ENCODE results near the gene KDM4B. TPM values are rescaled to one million over a fixed set of nuclear protein-coding genes. Genes with fewer than 3 reads are reported as not detected.

KDM4B gene
- total RNA-seq, 2 experiments from 2014 or later, result 46.3 to 46.6 TPM

DNA sequence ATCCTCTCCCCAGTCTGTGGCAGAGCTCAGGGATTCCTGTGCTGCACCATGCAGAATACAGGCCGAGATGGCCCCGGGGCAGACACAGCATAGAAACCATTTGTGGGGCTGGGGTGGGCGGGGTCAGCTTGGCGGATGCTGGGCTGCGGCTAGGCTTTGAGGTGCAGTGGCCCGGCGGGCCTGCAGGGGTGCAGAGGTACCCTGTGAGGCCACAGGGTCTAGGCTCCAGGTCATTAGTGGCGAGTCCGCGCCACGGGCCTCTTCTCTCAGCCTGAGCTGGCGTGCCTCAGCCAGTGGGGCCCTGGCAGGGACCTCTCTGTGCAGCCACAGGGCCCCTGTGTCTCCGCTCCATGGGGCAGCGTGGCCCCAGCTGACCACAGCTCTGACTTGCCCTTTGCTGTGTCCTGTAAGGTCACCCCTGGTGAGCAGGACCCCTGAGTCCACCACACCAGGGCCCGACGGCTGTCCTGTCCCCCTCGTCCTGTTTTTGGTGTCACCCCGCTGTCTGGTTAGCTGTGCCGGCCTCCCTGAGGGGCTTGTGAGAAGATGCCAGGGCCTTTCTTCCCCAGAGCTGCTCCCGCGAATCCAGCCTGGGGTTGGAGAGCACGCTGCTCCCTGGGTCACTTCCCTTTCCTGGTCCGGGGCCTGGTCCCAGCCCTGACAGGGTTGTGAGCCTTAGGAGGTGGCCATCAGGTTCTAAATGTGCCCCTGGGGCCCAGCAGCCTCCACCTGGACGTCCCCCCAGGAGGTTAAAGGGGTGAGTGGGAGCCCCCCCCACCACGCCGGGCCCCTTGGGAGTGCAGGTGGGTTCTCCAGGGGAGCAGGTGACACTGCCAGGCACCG is 12.1 kb downstream of the KDM4B start:
- CTCF ChIA-PET, result no interaction called here
- TF ChIP-seq, protein P1, sequence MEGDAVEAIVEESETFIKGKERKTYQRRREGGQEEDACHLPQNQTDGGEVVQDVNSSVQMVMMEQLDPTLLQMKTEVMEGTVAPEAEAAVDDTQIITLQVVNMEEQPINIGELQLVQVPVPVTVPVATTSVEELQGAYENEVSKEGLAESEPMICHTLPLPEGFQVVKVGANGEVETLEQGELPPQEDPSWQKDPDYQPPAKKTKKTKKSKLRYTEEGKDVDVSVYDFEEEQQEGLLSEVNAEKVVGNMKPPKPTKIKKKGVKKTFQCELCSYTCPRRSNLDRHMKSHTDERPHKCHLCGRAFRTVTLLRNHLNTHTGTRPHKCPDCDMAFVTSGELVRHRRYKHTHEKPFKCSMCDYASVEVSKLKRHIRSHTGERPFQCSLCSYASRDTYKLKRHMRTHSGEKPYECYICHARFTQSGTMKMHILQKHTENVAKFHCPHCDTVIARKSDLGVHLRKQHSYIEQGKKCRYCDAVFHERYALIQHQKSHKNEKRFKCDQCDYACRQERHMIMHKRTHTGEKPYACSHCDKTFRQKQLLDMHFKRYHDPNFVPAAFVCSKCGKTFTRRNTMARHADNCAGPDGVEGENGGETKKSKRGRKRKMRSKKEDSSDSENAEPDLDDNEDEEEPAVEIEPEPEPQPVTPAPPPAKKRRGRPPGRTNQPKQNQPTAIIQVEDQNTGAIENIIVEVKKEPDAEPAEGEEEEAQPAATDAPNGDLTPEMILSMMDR (IDR thresholded peaks at IDR 0.05), result no peak
- intact Hi-C loops (cut with micrococcal nuclease), result no loop called here
- Mint-ChIP-seq H3K9me3 (no peaks in the 10 kb centered on the region), H3K27ac (no peak overlapping the region), H3K4me3 (no peak overlapping the region), H3K27me3 (no peaks in the 10 kb centered on the region), H3K4me1 (ENCODE audit: low read depth) (peaks cover 14% of the 10 kb centered on the region), H3K36me3 (ENCODE audit: low read depth) (no peaks in the 10 kb centered on the region)
- DNase-seq (no peak), ATAC-seq (no peak)
- POLR2A ChIA-PET, result interaction anchor here (0.9 kb wide), 1 partner anchor 12 kb away, joined by 3 read pairs; the partner anchor contains the start of gene KDM4B

GRCh38 chr19:4981681-4981958 is 12.7 kb downstream of the KDM4B start:
- no peak for DNase-seq
- Mint-ChIP-seq H3K27me3 (no peaks in the 10 kb centered on the region), H3K4me3 (no peak overlapping the region), H3K36me3 (ENCODE audit: low read depth) (no peaks in the 10 kb centered on the region), H3K27ac (no peak overlapping the region), H3K4me1 (ENCODE audit: low read depth) (peaks cover 14% of the 10 kb centered on the region), H3K9me3 (no peaks in the 10 kb centered on the region)
- no peak for ATAC-seq
- ChIA-PET POLR2A (no interaction called here), CTCF (no interaction called here)
- TF ChIP-seq, protein P1 (IDR thresholded peaks at IDR 0.05), result no peak
- intact Hi-C loops (cut with micrococcal nuclease), result no loop called here

- Mint-ChIP-seq H3K9me3 (no peaks in the 10 kb centered on the region), H3K27me3 (no peaks in the 10 kb centered on the region), H3K36me3 (ENCODE audit: low read depth) (no peaks in the 10 kb centered on the region), H3K27ac (no peak overlapping the region), H3K4me3 (no peak overlapping the region), H3K4me1 (ENCODE audit: low read depth) (peaks cover 24% of the 10 kb centered on the region)
- ATAC-seq (no peak), DNase-seq (no peak)
- intact Hi-C loops (cut with micrococcal nuclease), result no loop called here
- ChIA-PET POLR2A (no interaction called here), CTCF (no interaction called here)
- TF ChIP-seq, protein P1 (IDR thresholded peaks at IDR 0.05), result no peak
These were observed 14.6 kb downstream of the KDM4B start for GRCh38 chr19:4983346-4984105.

DNA sequence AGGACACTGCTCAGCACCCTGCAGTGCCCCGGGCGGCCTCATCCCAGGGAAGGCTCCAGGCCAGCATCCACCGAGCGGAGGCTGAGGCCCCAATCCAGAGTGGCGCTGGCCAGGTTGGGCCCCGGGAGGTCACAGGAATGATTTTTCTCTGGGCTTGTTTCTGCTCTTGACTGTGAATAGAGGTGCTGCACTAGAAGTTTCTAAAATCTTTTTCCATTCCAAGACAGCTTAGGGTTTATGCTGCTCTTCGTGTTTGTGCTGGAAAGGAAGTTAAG is 15.1 kb downstream of the KDM4B start:
- no peaks in the 10 kb centered on the region for H3K27me3 Mint-ChIP-seq
- CTCF ChIA-PET, result no interaction called here
- H3K4me3 Mint-ChIP-seq, result no peak overlapping the region
- POLR2A ChIA-PET, result no interaction called here
- no peak overlapping the region for H3K27ac Mint-ChIP-seq
- no peaks in the 10 kb centered on the region for H3K9me3 Mint-ChIP-seq
- H3K4me1 Mint-ChIP-seq (ENCODE audit: low read depth), result peaks cover 27% of the 10 kb centered on the region
- intact Hi-C loops (cut with micrococcal nuclease), result no loop called here
- ATAC-seq (no peak), DNase-seq (no peak)
- H3K36me3 Mint-ChIP-seq (ENCODE audit: low read depth), result no peaks in the 10 kb centered on the region
- TF ChIP-seq, protein P1 (IDR thresholded peaks at IDR 0.05), result no peak

- POLR2A ChIA-PET, result no interaction called here
- no peak for ATAC-seq
- Mint-ChIP-seq H3K27ac (no peak overlapping the region), H3K4me3 (no peak overlapping the region), H3K27me3 (no peaks in the 10 kb centered on the region), H3K36me3 (ENCODE audit: low read depth) (no peaks in the 10 kb centered on the region), H3K4me1 (ENCODE audit: low read depth) (peaks cover 25% of the 10 kb centered on the region), H3K9me3 (no peaks in the 10 kb centered on the region)
- intact Hi-C loops (cut with micrococcal nuclease), result no loop called here
- CTCF ChIA-PET, result no interaction called here
- DNase-seq, result no peak
- TF ChIP-seq, protein P1 (IDR thresholded peaks at IDR 0.05), result no peak
These were observed 15.6 kb downstream of the KDM4B start for GRCh38 chr19:4984438-4984990.
